SK-N-SH treated with all-trans-retinoic acid at 6 μM for 48 hours (cell line): Measurements from ENCODE around the gene LGR4.

ENCODE experiments used
- ATAC-seq: fragments of 200-7000 bp; cut with Tn5 transposase; 3 replicates; pipeline ENCODE4 v1.9.1; 2020; ENCODE audit warnings: mild to moderate bottlenecking, moderate library complexity
- BACH2 ChIP-seq: fragments of 250-450 bp; sonication (Bioruptor Pico); IDR thresholded peaks from 2 replicates; pipeline ENCODE4 v1.9.0; 2021; ENCODE audit warnings: mild to moderate bottlenecking, borderline replicate concordance
- CREB5 ChIP-seq: fragments of 250-450 bp; sonication (Bioruptor Pico); IDR thresholded peaks from 2 replicates; pipeline ENCODE4 v1.5.1; 2020; ENCODE audit warnings: low read depth, mild to moderate bottlenecking, moderate library complexity
- CSDC2 ChIP-seq: fragments of 250-450 bp; sonication (Bioruptor Pico); IDR thresholded peaks from 2 replicates; pipeline ENCODE4 v1.5.0; 2020; ENCODE audit warnings: mild to moderate bottlenecking, moderate library complexity
- CSRNP3 ChIP-seq: fragments of 250-450 bp; sonication (Bioruptor Pico); IDR thresholded peaks from 2 replicates; pipeline ENCODE4 v1.5.1; 2021; ENCODE audit warnings: mild to moderate bottlenecking, moderate library complexity
- ESRRG ChIP-seq: fragments of 250-450 bp; sonication (Bioruptor Pico); IDR thresholded peaks from 2 replicates; pipeline ENCODE4 v1.6.1; 2021; ENCODE audit warnings: mild to moderate bottlenecking
- GLIS3 ChIP-seq: fragments of 250-450 bp; sonication (Bioruptor Pico); IDR thresholded peaks from 2 replicates; pipeline ENCODE4 v1.5.0; 2020; ENCODE audit warnings: mild to moderate bottlenecking, moderate library complexity
- ISL1 ChIP-seq: fragments of 250-450 bp; sonication (Bioruptor Pico); IDR thresholded peaks from 2 replicates; pipeline ENCODE4 v2.1.2; 2022; ENCODE audit warnings: mild to moderate bottlenecking, moderate library complexity
- OSR1 ChIP-seq: fragments of 250-450 bp; sonication (Bioruptor Pico); IDR thresholded peaks from 2 replicates; pipeline ENCODE4 v1.8.0; 2022; ENCODE audit warnings: moderate library complexity, mild to moderate bottlenecking, inconsistent platforms
- PATZ1 ChIP-seq: fragments of 250-450 bp; sonication (Bioruptor Pico); IDR thresholded peaks from 2 replicates; pipeline ENCODE4 v1.8.0; 2020; ENCODE audit warnings: mild to moderate bottlenecking, moderate library complexity, borderline replicate concordance
- POU6F1 ChIP-seq: fragments of 250-450 bp; sonication (Bioruptor Pico); IDR thresholded peaks from 2 replicates; pipeline ENCODE4 v1.8.0; 2021; ENCODE audit warnings: low read depth, mild to moderate bottlenecking, moderate library complexity, borderline replicate concordance
- PPARA ChIP-seq: fragments of 250-450 bp; sonication (Bioruptor Pico); IDR thresholded peaks from 2 replicates; pipeline ENCODE4 v1.5.0; 2020; ENCODE audit warnings: mild to moderate bottlenecking, borderline replicate concordance
- RARB ChIP-seq: fragments of 250-450 bp; sonication (Bioruptor Pico); IDR thresholded peaks from 2 replicates; pipeline ENCODE4 v1.8.0; 2021; ENCODE audit warnings: mild to moderate bottlenecking, moderate library complexity
- SNAI2 ChIP-seq: fragments of 250-450 bp; sonication (Bioruptor Pico); IDR thresholded peaks from 2 replicates; pipeline ENCODE4 v1.5.0; 2020; ENCODE audit warnings: mild to moderate bottlenecking, moderate library complexity
- TCF4 ChIP-seq: fragments of 250-450 bp; sonication (Bioruptor Pico); IDR thresholded peaks from 2 replicates; pipeline ENCODE4 v1.8.0; 2021; ENCODE audit warnings: mild to moderate bottlenecking, moderate library complexity, borderline replicate concordance
- TOX ChIP-seq: fragments of 250-450 bp; sonication (Bioruptor Pico); IDR thresholded peaks from 2 replicates; pipeline ENCODE4 v1.8.0; 2021; ENCODE audit warnings: mild to moderate bottlenecking, moderate library complexity, borderline replicate concordance
- TSHZ2 ChIP-seq: fragments of 250-450 bp; sonication (Bioruptor Pico); IDR thresholded peaks from 2 replicates; pipeline ENCODE4 v1.5.0; 2020; ENCODE audit warnings: mild to moderate bottlenecking, moderate library complexity
- ZC3H10 ChIP-seq: fragments of 250-450 bp; sonication (Bioruptor Pico); IDR thresholded peaks from 2 replicates; pipeline ENCODE4 v1.5.1; 2021; ENCODE audit warnings: mild to moderate bottlenecking, moderate library complexity
- ZFP3 ChIP-seq: fragments of 250-450 bp; sonication (Bioruptor Pico); IDR thresholded peaks from 2 replicates; pipeline ENCODE4 v1.5.0; 2020; ENCODE audit warnings: mild to moderate bottlenecking, moderate library complexity
- ZFP30 ChIP-seq: fragments of 450-650 bp; formaldehyde crosslinking; IDR thresholded peaks from 2 replicates; pipeline ENCODE4 v1.5.0; 2022; ENCODE audit warnings: mild to moderate bottlenecking, moderate library complexity
- ZNF565 ChIP-seq: fragments of 450-650 bp; formaldehyde crosslinking; conservative IDR thresholded peaks from 2 replicates; pipeline ENCODE4 v1.5.0; 2020; ENCODE audit warnings: low read depth, mild to moderate bottlenecking, moderate library complexity
- ZNF70 ChIP-seq: fragments of 450-650 bp; formaldehyde crosslinking; IDR thresholded peaks from 2 replicates; pipeline ENCODE4 v1.5.0; 2020; ENCODE audit warnings: mild to moderate bottlenecking, moderate library complexity
- ZNF8 ChIP-seq: fragments of 450-650 bp; formaldehyde crosslinking; IDR thresholded peaks from 2 replicates; pipeline ENCODE4 v1.5.0; 2020; ENCODE audit warnings: mild to moderate bottlenecking, moderate library complexity

Gene LGR4

GRCh38 chr11:27458182-27458581 lies 14.4 kb downstream of the LGR4 start:
- TF ChIP-seq ZC3H10 (no peak), ZFP3 (CRISPR knock-in tag) (no peak), TSHZ2 (no peak), ISL1 (CRISPR knock-in tag) (no peak), PATZ1 (CRISPR knock-in tag) (no peak), POU6F1 (CRISPR knock-in tag) (no peak), CSRNP3 (no peak), CSDC2 (CRISPR knock-in tag) (no peak), SNAI2 (CRISPR knock-in tag) (no peak), RARB (no peak), BACH2 (CRISPR knock-in tag) (no peak), ZNF565 (no peak), GLIS3 (no peak), ZFP30 (CRISPR knock-in tag) (no peak), CREB5 (CRISPR knock-in tag) (no peak), ZNF8 (CRISPR knock-in tag) (no peak), ESRRG (CRISPR knock-in tag) (no peak), PPARA (CRISPR knock-in tag) (no peak), OSR1 (CRISPR knock-in tag) (no peak), ZNF70 (no peak)
- TF ChIP-seq, all 23 proteins: peak for 0
- ATAC-seq = no peak

GRCh38 chr11:27456795-27457329 lies 15.7 kb downstream of the LGR4 start:
- TF ChIP-seq TOX (CRISPR knock-in tag) = no peak
- TF ChIP-seq ZC3H10 = no peak
- no peak for TF ChIP-seq BACH2 (CRISPR knock-in tag)
- no peak for TF ChIP-seq SNAI2 (CRISPR knock-in tag)
- TF ChIP-seq ZNF8 (CRISPR knock-in tag) = no peak
- no peak for TF ChIP-seq TCF4 (CRISPR knock-in tag)
- no peak for TF ChIP-seq RARB
- no peak for TF ChIP-seq CREB5 (CRISPR knock-in tag)
- TF ChIP-seq PATZ1 (CRISPR knock-in tag) = no peak
- no peak for TF ChIP-seq CSDC2 (CRISPR knock-in tag)
- TF ChIP-seq PPARA (CRISPR knock-in tag) = no peak
- TF ChIP-seq ZFP30 (CRISPR knock-in tag) = no peak
- peak; percentile 51; the same call in 1 of the 3 replicates for ATAC-seq
